H9 (cell line): ENCODE data around the gene FALEC. TPM values are rescaled to one million over a fixed set of nuclear protein-coding genes. Genes with fewer than 3 reads are reported as not detected.

ENCODE experiments used
- DNase-seq: peaks from one replicate; pipeline ENCODE4 v3.0.0-alpha.2; 2017
- H2AFZ ChIP-seq: one replicate; pipeline ENCODE4 v1.6.1; 2013; ENCODE audit warnings: mild to moderate bottlenecking, low read length, control low read depth, moderate library complexity
- H2AK5ac ChIP-seq: 2 replicates; pipeline ENCODE4 v1.6.1; 2013; ENCODE audit warnings: low read length, control low read depth, mixed read lengths; ENCODE audit not compliant: insufficient read length
- H2BK120ac ChIP-seq: one replicate; pipeline ENCODE4 v1.6.1; 2013; ENCODE audit warnings: low read depth, mild to moderate bottlenecking, low read length, control low read depth, inconsistent platforms; ENCODE audit not compliant: poor library complexity, severe bottlenecking
- H2BK12ac ChIP-seq: 2 replicates; pipeline ENCODE4 v1.6.1; 2013; ENCODE audit warnings: low read length, control low read depth, mixed read lengths, low read depth; ENCODE audit not compliant: insufficient read length
- H2BK15ac ChIP-seq: 2 replicates; pipeline ENCODE4 v1.6.1; 2013; ENCODE audit warnings: low read depth, low read length, control low read depth
- H2BK20ac ChIP-seq: one replicate; pipeline ENCODE4 v1.6.1; 2013; ENCODE audit warnings: low read depth, mild to moderate bottlenecking, low read length, control low read depth, inconsistent platforms; ENCODE audit not compliant: poor library complexity, severe bottlenecking
- H2BK5ac ChIP-seq: 2 replicates; pipeline ENCODE4 v1.6.1; 2013; ENCODE audit warnings: low read length, control low read depth, mixed read lengths; ENCODE audit not compliant: insufficient read length
- H3K14ac ChIP-seq: 2 replicates; pipeline ENCODE4 v1.6.1; 2013; ENCODE audit warnings: low read length, control low read depth; ENCODE audit not compliant: insufficient read depth
- H3K18ac ChIP-seq: 2 replicates; pipeline ENCODE4 v1.6.1; 2013; ENCODE audit warnings: low read depth, mild to moderate bottlenecking, mixed read lengths, low read length, control low read depth; ENCODE audit not compliant: insufficient read length
- H3K23ac ChIP-seq: 2 replicates; pipeline ENCODE4 v1.6.1; 2013; ENCODE audit warnings: low read length, control low read depth, mixed read lengths, low read depth; ENCODE audit not compliant: insufficient read length
- H3K23me2 ChIP-seq: 2 replicates; pipeline ENCODE4 v1.6.1; 2013; ENCODE audit warnings: low read depth, mild to moderate bottlenecking, mixed read lengths, low read length, control low read depth; ENCODE audit not compliant: insufficient read length, poor library complexity, severe bottlenecking
- H3K27ac ChIP-seq: 2 replicates; pipeline ENCODE4 v1.5.1; 2013; ENCODE audit warnings: low read length, control low read depth, mixed read lengths, low read depth; ENCODE audit not compliant: insufficient read length
- H3K27me3 ChIP-seq: 2 replicates; pipeline ENCODE4 v1.6.1; 2013; ENCODE audit warnings: low read length, control low read depth, inconsistent platforms; ENCODE audit not compliant: insufficient read depth
- H3K4ac ChIP-seq: 2 replicates; pipeline ENCODE4 v1.6.1; 2013; ENCODE audit warnings: low read depth, mild to moderate bottlenecking, control low read depth, inconsistent platforms, low read length, moderate library complexity
- H3K4me1 ChIP-seq: 2 replicates; pipeline ENCODE4 v1.6.1; 2013; ENCODE audit warnings: low read length, control low read depth, inconsistent platforms; ENCODE audit not compliant: insufficient read depth
- H3K4me2 ChIP-seq: 2 replicates; pipeline ENCODE4 v1.6.1; 2013; ENCODE audit warnings: low read length, control low read depth, mixed read lengths; ENCODE audit not compliant: insufficient read length, insufficient read depth
- H3K56ac ChIP-seq: 2 replicates; pipeline ENCODE4 v1.6.1; 2013; ENCODE audit warnings: low read depth, mild to moderate bottlenecking, mixed read lengths, low read length, control low read depth; ENCODE audit not compliant: insufficient read length
- H3K79me1 ChIP-seq: 2 replicates; pipeline ENCODE4 v1.6.1; 2013; ENCODE audit warnings: low read depth, mild to moderate bottlenecking, moderate library complexity, low read length, control low read depth, inconsistent platforms; ENCODE audit not compliant: insufficient read depth, poor library complexity, severe bottlenecking
- H3K79me2 ChIP-seq: 2 replicates; pipeline ENCODE4 v1.6.1; 2013; ENCODE audit warnings: low read length, control low read depth, inconsistent platforms; ENCODE audit not compliant: insufficient read depth
- H3K9ac ChIP-seq: 2 replicates; pipeline ENCODE4 v1.6.1; 2013; ENCODE audit warnings: low read length, control low read depth, mixed read lengths; ENCODE audit not compliant: insufficient read length; ENCODE audit errors: extremely low read depth
- H3K9me3 ChIP-seq: one replicate; pipeline ENCODE4 v1.6.1; 2013; ENCODE audit warnings: low read depth, low read length, inconsistent platforms; ENCODE audit not compliant: control insufficient read depth
- H3T11ph ChIP-seq: one replicate; pipeline ENCODE4 v1.6.1; 2013; ENCODE audit warnings: mild to moderate bottlenecking, low read length, control low read depth, inconsistent platforms
- H4K20me1 ChIP-seq: one replicate; pipeline ENCODE4 v1.6.1; 2013; ENCODE audit not compliant: control insufficient read depth, insufficient read length, insufficient read depth
- H4K5ac ChIP-seq: 2 replicates; pipeline ENCODE4 v1.6.1; 2013; ENCODE audit warnings: low read depth, mild to moderate bottlenecking, mixed read lengths, low read length, control low read depth; ENCODE audit not compliant: insufficient read length
- H4K8ac ChIP-seq: replicated peaks from 2 replicates; pipeline ENCODE4 v1.6.1; 2013; ENCODE audit warnings: low read length, control low read depth, mixed read lengths, low read depth; ENCODE audit not compliant: insufficient read length
- H4K91ac ChIP-seq: 2 replicates; pipeline ENCODE4 v1.6.1; 2013; ENCODE audit warnings: low read depth, mild to moderate bottlenecking, moderate library complexity, mixed read lengths, low read length, control low read depth; ENCODE audit not compliant: insufficient read length
- H3K27ac Mint-ChIP-seq, 3 experiments: 2 replicates in 2 of 3; 3 replicates in 1 of 3; pipeline ENCODE4 v1.8.0; 2020 to 2021; ENCODE audit warnings: mixed read lengths in 3 of 3, mild to moderate bottlenecking in 1 of 3, moderate library complexity in 1 of 3
- H3K27me3 Mint-ChIP-seq: 2 replicates; pipeline ENCODE4 v1.8.0; 2021; ENCODE audit warnings: low read depth, mild to moderate bottlenecking, moderate library complexity, mixed read lengths
- H3K36me3 Mint-ChIP-seq, 3 experiments: 2 replicates in 2 of 3; 3 replicates in 1 of 3; pipeline ENCODE4 v1.8.0; 2020 to 2021; ENCODE audit warnings: low read depth in 3 of 3, mixed read lengths in 3 of 3; ENCODE audit not compliant: insufficient read depth in 1 of 3
- H3K4me1 Mint-ChIP-seq, 2 experiments: 2 replicates each; pipeline ENCODE4 v1.8.0; 2020; ENCODE audit warnings: mixed read lengths in 2 of 2
- H3K4me3 Mint-ChIP-seq, 2 experiments: 2 replicates in 1 of 2; 3 replicates in 1 of 2; pipeline ENCODE4 v1.8.0; 2020 to 2021; ENCODE audit warnings: mild to moderate bottlenecking in 2 of 2, mixed read lengths in 2 of 2, moderate library complexity in 1 of 2
- H3K9me3 Mint-ChIP-seq, 2 experiments: 2 replicates in 1 of 2; 3 replicates in 1 of 2; pipeline ENCODE4 v1.8.0; 2020; ENCODE audit warnings: mild to moderate bottlenecking in 2 of 2, mixed read lengths in 2 of 2, moderate library complexity in 1 of 2
- CTCF ChIP-seq: fragments of 200-600 bp; sonication (generic); conservative IDR thresholded peaks from 3 replicates; pipeline ENCODE4 v1.8.0; 2021; ENCODE audit warnings: antibody characterized with exemption, mild to moderate bottlenecking
- WGBS: extraction: QIAGEN DNeasy Blood & Tissue Kit; methylation state at CpG from one replicate; pipeline ENCODE4 v1.1.7; 2013; ENCODE audit warnings: missing lambda C conversion rate, low lambda C conversion rate, mixed read lengths; ENCODE audit not compliant: insufficient read length; ENCODE audit errors: extremely low coverage; 5-methylcytosine and 5-hydroxymethylcytosine counted together
- total RNA-seq: library from RNA; stranded (reverse); gene quantifications from 2 replicates; pipeline ENCODE4 v1.2.1, GENCODE V29; 2021

Gene FALEC
- total RNA-seq, 1 experiment from 2014 or later = not detected

GRCh38 chr1:150535511-150536287, 20.1 kb downstream of the FALEC start:
- Histone ChIP-seq H4K91ac (no peak overlapping the region), H3K79me1 (no peaks in the 10 kb centered on the region), H3K4ac (no peak overlapping the region), H2BK15ac (no peak overlapping the region), H2BK5ac (no peak overlapping the region), H3K79me2 (no peaks in the 10 kb centered on the region), H2AK5ac (no peak overlapping the region), H3K27ac (no peak overlapping the region), H3K14ac (no peak overlapping the region), H3K23me2 (no peaks in the 10 kb centered on the region), H2BK120ac (no peak overlapping the region), H3K4me1 (no peaks in the 10 kb centered on the region; the same call in 1 of the 2 replicates), H3K4me2 (no peak overlapping the region), H4K8ac (no peak overlapping the region), H2BK20ac (no peak overlapping the region), H4K5ac (no peak overlapping the region), H3T11ph (no peak overlapping the region), H3K18ac (no peak overlapping the region), H2BK12ac (no peak overlapping the region), H3K56ac (no peak overlapping the region), H3K9ac (no peak overlapping the region), H2AFZ (no peak overlapping the region), H3K27me3 (no peaks in the 10 kb centered on the region), H3K23ac (no peak overlapping the region), H4K20me1 (no peaks in the 10 kb centered on the region), H3K9me3 (no peaks in the 10 kb centered on the region)
- no peaks in the 10 kb centered on the region for H3K9me3 Mint-ChIP-seq
- H3K27ac Mint-ChIP-seq = no peak overlapping the region
- DNase-seq = peak; percentile 32
- H3K4me3 Mint-ChIP-seq = no peak overlapping the region
- no CpG with 5 or more reads among the region's 14 CpGs for WGBS
- no peak for TF ChIP-seq CTCF
- no peaks in the 10 kb centered on the region; the same call in 1 of the 2 replicates for H3K27me3 Mint-ChIP-seq
- peaks cover 14 to 29% of the 10 kb centered on the region in 2 experiments for H3K4me1 Mint-ChIP-seq
- no peaks in the 10 kb centered on the region for H3K36me3 Mint-ChIP-seq
